H9 (cell line): ENCODE data around the gene GRID2. TPM values are rescaled to one million over a fixed set of nuclear protein-coding genes. Genes with fewer than 3 reads are reported as not detected.

Source experiments
- DNase-seq: peaks from one replicate; pipeline ENCODE4 v3.0.0-alpha.2; 2017
- H2AFZ ChIP-seq: one replicate; pipeline ENCODE4 v1.6.1; 2013; ENCODE audit warnings: mild to moderate bottlenecking, low read length, control low read depth, moderate library complexity
- H2AK5ac ChIP-seq: 2 replicates; pipeline ENCODE4 v1.6.1; 2013; ENCODE audit warnings: low read length, control low read depth, mixed read lengths; ENCODE audit not compliant: insufficient read length
- H2BK120ac ChIP-seq: one replicate; pipeline ENCODE4 v1.6.1; 2013; ENCODE audit warnings: low read depth, mild to moderate bottlenecking, low read length, control low read depth, inconsistent platforms; ENCODE audit not compliant: poor library complexity, severe bottlenecking
- H2BK12ac ChIP-seq: 2 replicates; pipeline ENCODE4 v1.6.1; 2013; ENCODE audit warnings: low read length, control low read depth, mixed read lengths, low read depth; ENCODE audit not compliant: insufficient read length
- H2BK15ac ChIP-seq: 2 replicates; pipeline ENCODE4 v1.6.1; 2013; ENCODE audit warnings: low read depth, low read length, control low read depth
- H2BK20ac ChIP-seq: one replicate; pipeline ENCODE4 v1.6.1; 2013; ENCODE audit warnings: low read depth, mild to moderate bottlenecking, low read length, control low read depth, inconsistent platforms; ENCODE audit not compliant: poor library complexity, severe bottlenecking
- H2BK5ac ChIP-seq: 2 replicates; pipeline ENCODE4 v1.6.1; 2013; ENCODE audit warnings: low read length, control low read depth, mixed read lengths; ENCODE audit not compliant: insufficient read length
- H3K14ac ChIP-seq: 2 replicates; pipeline ENCODE4 v1.6.1; 2013; ENCODE audit warnings: low read length, control low read depth; ENCODE audit not compliant: insufficient read depth
- H3K18ac ChIP-seq: 2 replicates; pipeline ENCODE4 v1.6.1; 2013; ENCODE audit warnings: low read depth, mild to moderate bottlenecking, mixed read lengths, low read length, control low read depth; ENCODE audit not compliant: insufficient read length
- H3K23ac ChIP-seq: 2 replicates; pipeline ENCODE4 v1.6.1; 2013; ENCODE audit warnings: low read length, control low read depth, mixed read lengths, low read depth; ENCODE audit not compliant: insufficient read length
- H3K23me2 ChIP-seq: 2 replicates; pipeline ENCODE4 v1.6.1; 2013; ENCODE audit warnings: low read depth, mild to moderate bottlenecking, mixed read lengths, low read length, control low read depth; ENCODE audit not compliant: insufficient read length, poor library complexity, severe bottlenecking
- H3K27ac ChIP-seq: 2 replicates; pipeline ENCODE4 v1.5.1; 2013; ENCODE audit warnings: low read length, control low read depth, mixed read lengths, low read depth; ENCODE audit not compliant: insufficient read length
- H3K27me3 ChIP-seq: 2 replicates; pipeline ENCODE4 v1.6.1; 2013; ENCODE audit warnings: low read length, control low read depth, inconsistent platforms; ENCODE audit not compliant: insufficient read depth
- H3K4ac ChIP-seq: 2 replicates; pipeline ENCODE4 v1.6.1; 2013; ENCODE audit warnings: low read depth, mild to moderate bottlenecking, control low read depth, inconsistent platforms, low read length, moderate library complexity
- H3K4me1 ChIP-seq: 2 replicates; pipeline ENCODE4 v1.6.1; 2013; ENCODE audit warnings: low read length, control low read depth, inconsistent platforms; ENCODE audit not compliant: insufficient read depth
- H3K4me2 ChIP-seq: 2 replicates; pipeline ENCODE4 v1.6.1; 2013; ENCODE audit warnings: low read length, control low read depth, mixed read lengths; ENCODE audit not compliant: insufficient read length, insufficient read depth
- H3K56ac ChIP-seq: 2 replicates; pipeline ENCODE4 v1.6.1; 2013; ENCODE audit warnings: low read depth, mild to moderate bottlenecking, mixed read lengths, low read length, control low read depth; ENCODE audit not compliant: insufficient read length
- H3K79me1 ChIP-seq: 2 replicates; pipeline ENCODE4 v1.6.1; 2013; ENCODE audit warnings: low read depth, mild to moderate bottlenecking, moderate library complexity, low read length, control low read depth, inconsistent platforms; ENCODE audit not compliant: insufficient read depth, poor library complexity, severe bottlenecking
- H3K79me2 ChIP-seq: 2 replicates; pipeline ENCODE4 v1.6.1; 2013; ENCODE audit warnings: low read length, control low read depth, inconsistent platforms; ENCODE audit not compliant: insufficient read depth
- H3K9ac ChIP-seq: 2 replicates; pipeline ENCODE4 v1.6.1; 2013; ENCODE audit warnings: low read length, control low read depth, mixed read lengths; ENCODE audit not compliant: insufficient read length; ENCODE audit errors: extremely low read depth
- H3K9me3 ChIP-seq: one replicate; pipeline ENCODE4 v1.6.1; 2013; ENCODE audit warnings: low read depth, low read length, inconsistent platforms; ENCODE audit not compliant: control insufficient read depth
- H3T11ph ChIP-seq: one replicate; pipeline ENCODE4 v1.6.1; 2013; ENCODE audit warnings: mild to moderate bottlenecking, low read length, control low read depth, inconsistent platforms
- H4K20me1 ChIP-seq: one replicate; pipeline ENCODE4 v1.6.1; 2013; ENCODE audit not compliant: control insufficient read depth, insufficient read length, insufficient read depth
- H4K5ac ChIP-seq: 2 replicates; pipeline ENCODE4 v1.6.1; 2013; ENCODE audit warnings: low read depth, mild to moderate bottlenecking, mixed read lengths, low read length, control low read depth; ENCODE audit not compliant: insufficient read length
- H4K8ac ChIP-seq: replicated peaks from 2 replicates; pipeline ENCODE4 v1.6.1; 2013; ENCODE audit warnings: low read length, control low read depth, mixed read lengths, low read depth; ENCODE audit not compliant: insufficient read length
- H4K91ac ChIP-seq: 2 replicates; pipeline ENCODE4 v1.6.1; 2013; ENCODE audit warnings: low read depth, mild to moderate bottlenecking, moderate library complexity, mixed read lengths, low read length, control low read depth; ENCODE audit not compliant: insufficient read length
- H3K27ac Mint-ChIP-seq, 3 experiments: 2 replicates in 2 of 3; 3 replicates in 1 of 3; pipeline ENCODE4 v1.8.0; 2020 to 2021; ENCODE audit warnings: mixed read lengths in 3 of 3, mild to moderate bottlenecking in 1 of 3, moderate library complexity in 1 of 3
- H3K27me3 Mint-ChIP-seq: 2 replicates; pipeline ENCODE4 v1.8.0; 2021; ENCODE audit warnings: low read depth, mild to moderate bottlenecking, moderate library complexity, mixed read lengths
- H3K36me3 Mint-ChIP-seq, 3 experiments: 2 replicates in 2 of 3; 3 replicates in 1 of 3; pipeline ENCODE4 v1.8.0; 2020 to 2021; ENCODE audit warnings: low read depth in 3 of 3, mixed read lengths in 3 of 3; ENCODE audit not compliant: insufficient read depth in 1 of 3
- H3K4me1 Mint-ChIP-seq, 2 experiments: 2 replicates each; pipeline ENCODE4 v1.8.0; 2020; ENCODE audit warnings: mixed read lengths in 2 of 2
- H3K4me3 Mint-ChIP-seq, 2 experiments: 2 replicates in 1 of 2; 3 replicates in 1 of 2; pipeline ENCODE4 v1.8.0; 2020 to 2021; ENCODE audit warnings: mild to moderate bottlenecking in 2 of 2, mixed read lengths in 2 of 2, moderate library complexity in 1 of 2
- H3K9me3 Mint-ChIP-seq, 2 experiments: 2 replicates in 1 of 2; 3 replicates in 1 of 2; pipeline ENCODE4 v1.8.0; 2020; ENCODE audit warnings: mild to moderate bottlenecking in 2 of 2, mixed read lengths in 2 of 2, moderate library complexity in 1 of 2
- CTCF ChIP-seq: fragments of 200-600 bp; sonication (generic); conservative IDR thresholded peaks from 3 replicates; pipeline ENCODE4 v1.8.0; 2021; ENCODE audit warnings: antibody characterized with exemption, mild to moderate bottlenecking
- WGBS: extraction: QIAGEN DNeasy Blood & Tissue Kit; methylation state at CpG from one replicate; pipeline ENCODE4 v1.1.7; 2013; ENCODE audit warnings: missing lambda C conversion rate, low lambda C conversion rate, mixed read lengths; ENCODE audit not compliant: insufficient read length; ENCODE audit errors: extremely low coverage; 5-methylcytosine and 5-hydroxymethylcytosine counted together
- total RNA-seq: library from RNA; stranded (reverse); gene quantifications from 2 replicates; pipeline ENCODE4 v1.2.1, GENCODE V29; 2021

GRID2 gene
- total RNA-seq, 1 experiment from 2014 or later: 21.8 TPM

DNA sequence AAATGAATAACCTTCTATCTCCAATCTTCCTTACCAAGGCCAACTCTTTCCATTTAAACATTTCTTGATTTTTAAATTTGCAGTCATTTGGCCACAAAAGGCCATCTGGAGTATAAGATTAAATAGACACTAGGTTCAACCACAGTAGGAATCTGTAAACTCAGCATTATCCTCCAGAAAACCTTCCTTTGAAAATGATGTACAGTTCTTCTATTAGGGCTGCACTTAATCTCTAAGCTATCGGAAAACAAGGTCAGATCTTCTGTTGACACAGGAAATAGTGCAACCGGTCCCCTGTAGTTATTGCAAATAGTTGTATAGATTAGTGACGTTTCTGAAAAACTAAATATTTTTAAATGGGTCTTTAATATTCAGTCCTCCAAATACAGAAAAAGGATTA, 1165.8 kb downstream of the GRID2 start:
- H3K79me2 ChIP-seq: no peaks in the 10 kb centered on the region
- no peaks in the 10 kb centered on the region for H3K9me3 ChIP-seq
- H3K27me3 ChIP-seq: no peaks in the 10 kb centered on the region
- H2BK12ac ChIP-seq: no peak overlapping the region
- H3K79me1 ChIP-seq: no peaks in the 10 kb centered on the region
- no peak overlapping the region for H3K14ac ChIP-seq
- H3K23ac ChIP-seq: no peak overlapping the region
- H3K18ac ChIP-seq: no peak overlapping the region
- no peak overlapping the region for H2BK20ac ChIP-seq
- peaks cover 5% of the 10 kb centered on the region in 2 experiments for H3K4me1 Mint-ChIP-seq
- no peak overlapping the region for H2AK5ac ChIP-seq
- no peaks in the 10 kb centered on the region for H3K36me3 Mint-ChIP-seq
- H3K56ac ChIP-seq: no peak overlapping the region
- no peak overlapping the region for H3K27ac Mint-ChIP-seq
- no peak overlapping the region for H4K5ac ChIP-seq
- H3K27ac ChIP-seq: no peak overlapping the region
- no peaks in the 10 kb centered on the region for H4K20me1 ChIP-seq
- no peak overlapping the region for H3T11ph ChIP-seq
- H3K4me3 Mint-ChIP-seq: no peak overlapping the region
- H3K4me1 ChIP-seq: no peaks in the 10 kb centered on the region
- TF ChIP-seq CTCF: no peak
- no peaks in the 10 kb centered on the region for H3K27me3 Mint-ChIP-seq
- no peaks in the 10 kb centered on the region for H3K23me2 ChIP-seq
- no peaks in the 10 kb centered on the region for H3K9me3 Mint-ChIP-seq
- no peak overlapping the region for H4K91ac ChIP-seq
- no peak overlapping the region for H3K4ac ChIP-seq
- DNase-seq: no peak
- H2BK5ac ChIP-seq: no peak overlapping the region
- H3K4me2 ChIP-seq: no peak overlapping the region
- no CpG with 5 or more reads among the region's 3 CpGs for WGBS
- no peak overlapping the region for H3K9ac ChIP-seq
- no peak overlapping the region for H2AFZ ChIP-seq
- no peak overlapping the region for H2BK120ac ChIP-seq
- H2BK15ac ChIP-seq: no peak overlapping the region
- H4K8ac ChIP-seq: no peak overlapping the region
